ENCODE measurements around the gene ARHGAP32.

- TF ChIP-seq POLR2A (IDR thresholded peaks at IDR 0.05): no peak
- peak; percentile 53 to 81 (median 68) for TF ChIP-seq CTCF (IDR thresholded peaks at IDR 0.05)
Observed at GRCh38 chr11:128956401-128957201, 235.5 kb downstream of the ARHGAP32 start.

Measured in heart left ventricle (tissue), 13 donors.